HCT116 (cell line): ENCODE measurements around the gene ABTB1. TPM values are rescaled to one million over a fixed set of nuclear protein-coding genes. Genes with fewer than 3 reads are reported as not detected.

ENCODE experiments used
- ATAC-seq: fragments of 200-7000 bp; cut with Tn5 transposase; 2 replicates; pipeline ENCODE4 v1.9.1; 2020; ENCODE audit warnings: mild to moderate bottlenecking, moderate library complexity
- BruUV-seq: library from RNA; stranded (reverse); fragments of 400-500 nt; replicated peaks from 2 replicates; lab custom pipeline; 2021; lab: Mats Ljungman, UMichigan
- CTCF ChIA-PET: fragments of 300-600 bp; sonication (Branson Sonifier 250); formaldehyde crosslinking; loops from one replicate; lab custom pipeline; 2021; ENCODE audit warnings: antibody characterized with exemption; lab: Charles Lee
- POLR2A ChIA-PET: fragments of 300-600, 350-600 bp; sonication (Branson Sonifier 250); formaldehyde crosslinking; loops from one replicate; lab custom pipeline; 2021; ENCODE audit warnings: antibody characterized with exemption; lab: Charles Lee
- RAD21 ChIA-PET, 2 experiments: fragments of 300-600 bp; sonication (Branson Sonifier 250); formaldehyde crosslinking; loops; one replicate each; lab custom pipeline; 2023; ENCODE audit warnings: low total read pairs in 2 of 2; ENCODE audit not compliant: uncharacterized antibody in 2 of 2, unreplicated experiment in 2 of 2, low non-redundant PET in 1 of 2; lab: Charles Lee
- DNase-seq: peaks from one replicate; pipeline ENCODE4 v3.0.0-alpha.2; 2010; ENCODE audit warnings: low read depth, low spot score
- H2AFZ ChIP-seq: fragments of 200-600 bp; shearing (Covaris generic), sonication (generic); 2 replicates; pipeline ENCODE4 v1.6.1; 2017; ENCODE audit warnings: low read depth, mixed run types, mixed read lengths, antibody characterized with exemption, low read length; ENCODE audit not compliant: poor library complexity, severe bottlenecking
- H3K27ac ChIP-seq: 2 replicates; pipeline ENCODE4 v1.5.1; 2012; ENCODE audit warnings: low read depth, low read length
- H3K27me3 ChIP-seq: fragments of 200-600 bp; sonication (generic); 2 replicates; pipeline ENCODE4 v1.6.1; 2016; ENCODE audit warnings: mixed run types, low read length, mixed read lengths; ENCODE audit not compliant: insufficient read depth
- H3K36me3 ChIP-seq, 2 experiments: fragments of 200-500 bp in 1 of 2; fragments of 200-600 bp in 1 of 2; sonication (Bioruptor generic) in 1 of 2; sonication (generic) in 1 of 2; 2 replicates each; pipeline versions ENCODE4 v1.5.1 to v1.6.1; 2014 to 2016; ENCODE audit warnings: low read length in 2 of 2, inconsistent platforms in 1 of 2, mixed read lengths in 1 of 2, mixed run types in 1 of 2; ENCODE audit not compliant: insufficient read depth in 2 of 2, control insufficient read depth in 1 of 2
- H3K4me1 ChIP-seq, 2 experiments: fragments of 200-600 bp in 1 of 2; sonication (generic) in 1 of 2; 2 replicates each; pipeline versions ENCODE4 v1.5.1 to v1.6.1; 2012 to 2017; ENCODE audit warnings: low read length in 2 of 2, inconsistent platforms in 1 of 2, mild to moderate bottlenecking in 1 of 2, mixed read lengths in 1 of 2, mixed run types in 1 of 2, moderate library complexity in 1 of 2; ENCODE audit not compliant: insufficient read depth in 2 of 2, control insufficient read depth in 1 of 2
- H3K4me2 ChIP-seq: fragments of 200-600 bp; sonication (generic); 2 replicates; pipeline ENCODE4 v1.6.1; 2017; ENCODE audit warnings: mixed run types, low read length, mixed read lengths
- H3K4me3 ChIP-seq, 2 experiments: fragments of 200-600 bp in 1 of 2; sonication (generic) in 1 of 2; replicated peaks in 1 of 2; 2 replicates each; pipeline ENCODE4 v1.5.1; 2011 to 2016; ENCODE audit warnings: low read length in 2 of 2, control low read depth in 1 of 2, low read depth in 1 of 2, mild to moderate bottlenecking in 1 of 2, mixed read lengths in 1 of 2, mixed run types in 1 of 2
- H3K79me2 ChIP-seq: fragments of 200-600 bp; sonication (generic); 2 replicates; pipeline ENCODE4 v1.6.1; 2017; ENCODE audit warnings: mild to moderate bottlenecking, mixed run types, low read length, moderate library complexity, mixed read lengths; ENCODE audit not compliant: insufficient read depth
- H3K9ac ChIP-seq: fragments of 200-600 bp; sonication (generic); 2 replicates; pipeline ENCODE4 v1.6.1; 2016; ENCODE audit warnings: low read length, mixed read lengths
- H3K9me2 ChIP-seq: fragments of 200-600 bp; sonication (generic), shearing (Covaris generic); 2 replicates; pipeline ENCODE4 v1.6.1; 2017; ENCODE audit warnings: mixed run types, mild to moderate bottlenecking, moderate library complexity; ENCODE audit not compliant: insufficient read depth
- H3K9me3 ChIP-seq, 2 experiments: fragments of 200-500 bp in 1 of 2; fragments of 200-600 bp in 1 of 2; sonication (Bioruptor generic) in 1 of 2; sonication (generic) in 1 of 2; 2 replicates each; pipeline ENCODE4 v1.6.1; 2014 to 2017; ENCODE audit warnings: low read length in 2 of 2, mixed read lengths in 2 of 2, inconsistent platforms in 1 of 2, low read depth in 1 of 2, mild to moderate bottlenecking in 1 of 2, mixed run types in 1 of 2, moderate library complexity in 1 of 2; ENCODE audit not compliant: control insufficient read depth in 1 of 2, insufficient read depth in 1 of 2
- H4K20me1 ChIP-seq: fragments of 200-600 bp; sonication (generic), shearing (Covaris generic); 2 replicates; pipeline ENCODE4 v1.6.1; 2017; ENCODE audit warnings: mixed run types, mild to moderate bottlenecking, moderate library complexity; ENCODE audit not compliant: insufficient read depth
- CBX3 ChIP-seq: IDR thresholded peaks from 2 replicates; pipeline ENCODE4 v1.6.1; 2012; ENCODE audit warnings: low read depth
- CEBPB ChIP-seq: IDR thresholded peaks from 2 replicates; pipeline ENCODE4 v1.6.1; 2012; ENCODE audit warnings: low read depth
- CTCF ChIP-seq, 3 experiments: fragments of 200-600 bp in 1 of 3; sonication (generic) in 1 of 3; IDR thresholded peaks in 2 of 3; conservative IDR thresholded peaks in 1 of 3; 2 replicates each; pipeline ENCODE4 v1.5.1; 2012 to 2017; ENCODE audit warnings: low read depth in 2 of 3, low read length in 2 of 3, antibody characterized with exemption in 1 of 3, borderline replicate concordance in 1 of 3, control low read depth in 1 of 3, mild to moderate bottlenecking in 1 of 3, mixed read lengths in 1 of 3, mixed run types in 1 of 3, moderate library complexity in 1 of 3; ENCODE audit not compliant: insufficient read depth in 1 of 3
- EGR1 ChIP-seq: IDR thresholded peaks from 2 replicates; pipeline ENCODE4 v1.6.1; 2012; ENCODE audit warnings: low read depth
- ELF1 ChIP-seq: IDR thresholded peaks from 2 replicates; pipeline ENCODE4 v1.6.1; 2012; ENCODE audit warnings: low read depth, borderline replicate concordance
- EZH2 ChIP-seq: fragments of 200-600 bp; sonication (generic); IDR thresholded peaks from 2 replicates; pipeline ENCODE4 v1.6.1; 2017; ENCODE audit warnings: antibody characterized with exemption, mixed run types
- EZH2phosphoT487 ChIP-seq: fragments of 200-600 bp; IDR thresholded peaks from 2 replicates; pipeline ENCODE4 v1.6.1; 2018; ENCODE audit warnings: antibody characterized with exemption, borderline replicate concordance
- FOSL1 ChIP-seq: IDR thresholded peaks from 2 replicates; pipeline ENCODE4 v1.6.1; 2012; ENCODE audit warnings: low read depth
- JUND ChIP-seq: IDR thresholded peaks from 2 replicates; pipeline ENCODE4 v1.6.1; 2012
- POLR2A ChIP-seq: IDR thresholded peaks from 2 replicates; pipeline ENCODE4 v1.7.0; 2011; ENCODE audit warnings: borderline replicate concordance; ENCODE audit not compliant: insufficient read depth, insufficient read length; ENCODE audit errors: extremely low read depth
- RAD21 ChIP-seq: IDR thresholded peaks from 2 replicates; pipeline ENCODE4 v1.6.1; 2012; ENCODE audit warnings: low read depth, mild to moderate bottlenecking
- REST ChIP-seq: IDR thresholded peaks from 2 replicates; pipeline ENCODE4 v1.6.1; 2012; ENCODE audit warnings: low read depth
- SIN3A ChIP-seq: IDR thresholded peaks from 2 replicates; pipeline ENCODE4 v1.6.1; 2012; ENCODE audit warnings: low read depth
- TCF7L2 ChIP-seq: IDR thresholded peaks from 2 replicates; pipeline ENCODE4 v1.7.0; 2011; ENCODE audit warnings: borderline replicate concordance, inconsistent platforms; ENCODE audit not compliant: insufficient read depth, insufficient read length; ENCODE audit errors: extremely low read depth
- YY1 ChIP-seq: IDR thresholded peaks from 2 replicates; pipeline ENCODE4 v1.6.1; 2011; ENCODE audit warnings: low read length, low read depth, moderate library complexity, mild to moderate bottlenecking; ENCODE audit not compliant: insufficient replicate concordance; ENCODE audit errors: extremely low read depth
- ZBTB33 ChIP-seq: IDR thresholded peaks from 2 replicates; pipeline ENCODE4 v1.6.1; 2011; ENCODE audit warnings: mild to moderate bottlenecking, low read length, moderate library complexity; ENCODE audit not compliant: insufficient replicate concordance; ENCODE audit errors: extremely low read depth
- ZFX ChIP-seq: fragments of 450-650 bp; IDR thresholded peaks from 2 replicates; pipeline ENCODE4 v1.6.1; 2017
- ZNF274 ChIP-seq: fragments of 200-500 bp; sonication (Bioruptor generic); IDR thresholded peaks from 2 replicates; pipeline ENCODE4 v1.6.1; 2014; ENCODE audit warnings: mild to moderate bottlenecking, low read depth, low read length, inconsistent platforms
- intact Hi-C: fragments of 100-400 bp; cut with micrococcal nuclease; formaldehyde crosslinking; loops from 2 replicates; pipeline ENCODE4 v1.10.0; 2022
- total RNA-seq: library from RNA; stranded (reverse); gene quantifications from one replicate; pipeline ENCODE4 v1.2.1, GENCODE V29; 2021; ENCODE audit not compliant: unreplicated experiment
- TF ChIP-seq, protein P1 (sequence below): IDR thresholded peaks from 2 replicates; pipeline ENCODE4 v1.6.1; 2012
- TF ChIP-seq, protein P2 (sequence below): IDR thresholded peaks from 2 replicates; pipeline ENCODE4 v1.6.1; 2012

The ABTB1 gene
- total RNA-seq, 1 experiment from 2014 or later: 19.4 TPM

GRCh38 chr3:127628788-127629466 lies 43.8 kb upstream of the ABTB1 start, which contains the start of gene PODXL2:
PODXL2 (plus strand) TSS chr3:127629185; CDS start chr3:127629220, 35 bp downstream.
- CTCF ChIA-PET: no interaction called here
- peak; percentile 24 for DNase-seq
- H3K9ac ChIP-seq: no peak within 1 kb of the TSS
- TF ChIP-seq, protein P1, sequence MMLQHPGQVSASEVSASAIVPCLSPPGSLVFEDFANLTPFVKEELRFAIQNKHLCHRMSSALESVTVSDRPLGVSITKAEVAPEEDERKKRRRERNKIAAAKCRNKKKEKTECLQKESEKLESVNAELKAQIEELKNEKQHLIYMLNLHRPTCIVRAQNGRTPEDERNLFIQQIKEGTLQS: no peak
- TF ChIP-seq, protein P2, sequence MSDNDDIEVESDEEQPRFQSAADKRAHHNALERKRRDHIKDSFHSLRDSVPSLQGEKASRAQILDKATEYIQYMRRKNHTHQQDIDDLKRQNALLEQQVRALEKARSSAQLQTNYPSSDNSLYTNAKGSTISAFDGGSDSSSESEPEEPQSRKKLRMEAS: peak; percentile 81
- TF ChIP-seq ELF1 (no peak), REST (peak; percentile 49), CTCF (IDR thresholded peaks at IDR 0.05 in 2 of 3, conservative IDR thresholded peaks at IDR 0.05 in 1 of 3; ENCODE audit: borderline replicate concordance in 1 of 3, insufficient read depth in 1 of 3, low read depth in 2 of 3, low read length in 2 of 3) (no peak), EZH2 (no peak), RAD21 (no peak), EZH2phosphoT487 (no peak), CBX3 (peak; percentile 61; the same call in 1 of the 2 replicates), ZBTB33 (no peak), CEBPB (no peak), JUND (no peak), POLR2A (no peak), TCF7L2 (no peak), ZNF274 (no peak), SIN3A (no peak), YY1 (no peak), FOSL1 (no peak), EGR1 (no peak), ZFX (no peak)

More at GRCh38 chr3:127628788-127629466, 43.8 kb upstream of the ABTB1 start, which contains the start of gene PODXL2:
- Histone ChIP-seq H4K20me1 (no peaks in the 10 kb centered on the region), H3K27me3 (peaks cover 21% of the 10 kb centered on the region), H3K4me1 (peaks cover 0 to 4% of the 10 kb centered on the region in 2 experiments; a peak in 1 of 4 replicates), H3K36me3 (no peaks in the 10 kb centered on the region), H3K9me2 (no peaks in the 10 kb centered on the region), H3K4me2 (peak within 1 kb of the TSS; percentile 54), H2AFZ (peak within 1 kb of the TSS; percentile 71), H3K79me2 (no peaks in the 10 kb centered on the region), H3K27ac (no peak within 1 kb of the TSS; the same call in 1 of the 2 replicates), H3K9me3 (no peaks in the 10 kb centered on the region), H3K4me3 (peak within 1 kb of the TSS; percentile 22 to 31; a peak in 3 of 4 replicates)
- no TSS peak for BruUV-seq
- ATAC-seq: peak; percentile 86
- ChIA-PET RAD21 (no interaction called here), POLR2A (no interaction called here)
- intact Hi-C loops: no loop called here
